ENCODE results near the gene TCERG1L.

The TCERG1L gene

GRCh38 chr10:131195558-131196159, 115.9 kb downstream of the TCERG1L start:
- no peak overlapping the region for H3K4me2 ChIP-seq (ENCODE audit: low read depth, low read length, poor library complexity, severe bottlenecking)

GRCh38 chr10:131195116-131195515, 116.4 kb downstream of the TCERG1L start:
- H3K4me1 ChIP-seq (ENCODE audit: insufficient read depth, low read length, poor library complexity, severe bottlenecking) = no peaks in the 10 kb centered on the region
- no peak overlapping the region for H3K4me2 ChIP-seq (ENCODE audit: low read depth, low read length, poor library complexity, severe bottlenecking)
- H4K20me1 ChIP-seq (ENCODE audit: insufficient read depth, low read length, poor library complexity, severe bottlenecking) = no peaks in the 10 kb centered on the region
- no peak overlapping the region for H3K4me3 ChIP-seq (ENCODE audit: low read length, poor library complexity, severe bottlenecking)
- no peaks in the 10 kb centered on the region for H3F3A ChIP-seq (ENCODE audit: low read depth)
- H3K27me3 ChIP-seq (ENCODE audit: insufficient read depth, low read length, poor library complexity, severe bottlenecking) = no peaks in the 10 kb centered on the region
- H3K79me2 ChIP-seq (ENCODE audit: insufficient read depth, low read length) = no peaks in the 10 kb centered on the region
- no peaks in the 10 kb centered on the region for H3K36me3 ChIP-seq (ENCODE audit: insufficient read depth, low read length)
- no peak overlapping the region for H3K9ac ChIP-seq (ENCODE audit: low read depth, low read length, poor library complexity, severe bottlenecking)
- H2AFZ ChIP-seq (ENCODE audit: low read length) = no peak overlapping the region
- H3K9me2 ChIP-seq (replicated peaks; ENCODE audit: low read depth, low read length) = no peaks in the 10 kb centered on the region
- H3K9me3 ChIP-seq (ENCODE audit: insufficient read depth, low read depth, low read length) = peaks cover 3% of the 10 kb centered on the region; the same call in 1 of the 2 replicates
- TF ChIP-seq EZH2phosphoT487 (IDR thresholded peaks at IDR 0.05; ENCODE audit: borderline replicate concordance) (no peak), CTCF (conservative IDR thresholded peaks at IDR 0.05; ENCODE audit: low read length) (no peak)

More at GRCh38 chr10:131195558-131196159, 115.9 kb downstream of the TCERG1L start:
- TF ChIP-seq EZH2phosphoT487 (IDR thresholded peaks at IDR 0.05; ENCODE audit: borderline replicate concordance) = no peak
- Histone ChIP-seq H3K4me3 (ENCODE audit: low read length, poor library complexity, severe bottlenecking) (no peak overlapping the region), H3K9me2 (replicated peaks; ENCODE audit: low read depth, low read length) (no peaks in the 10 kb centered on the region), H3K27me3 (ENCODE audit: insufficient read depth, low read length, poor library complexity, severe bottlenecking) (no peaks in the 10 kb centered on the region), H3K4me1 (ENCODE audit: insufficient read depth, low read length, poor library complexity, severe bottlenecking) (no peaks in the 10 kb centered on the region), H3K9me3 (ENCODE audit: insufficient read depth, low read depth, low read length) (peaks cover 3% of the 10 kb centered on the region; the same call in 1 of the 2 replicates), H2AFZ (ENCODE audit: low read length) (no peak overlapping the region), H3K36me3 (ENCODE audit: insufficient read depth, low read length) (no peaks in the 10 kb centered on the region), H4K20me1 (ENCODE audit: insufficient read depth, low read length, poor library complexity, severe bottlenecking) (no peaks in the 10 kb centered on the region), H3K79me2 (ENCODE audit: insufficient read depth, low read length) (no peaks in the 10 kb centered on the region), H3F3A (ENCODE audit: low read depth) (no peaks in the 10 kb centered on the region), H3K9ac (ENCODE audit: low read depth, low read length, poor library complexity, severe bottlenecking) (no peak overlapping the region)

- Histone ChIP-seq H3K9ac (ENCODE audit: low read depth, low read length, poor library complexity, severe bottlenecking) (no peak overlapping the region), H3K9me3 (ENCODE audit: insufficient read depth, low read depth, low read length) (peaks cover 3% of the 10 kb centered on the region; the same call in 1 of the 2 replicates), H3K4me1 (ENCODE audit: insufficient read depth, low read length, poor library complexity, severe bottlenecking) (no peaks in the 10 kb centered on the region), H3K4me2 (ENCODE audit: low read depth, low read length, poor library complexity, severe bottlenecking) (no peak overlapping the region), H3K4me3 (ENCODE audit: low read length, poor library complexity, severe bottlenecking) (no peak overlapping the region), H3F3A (ENCODE audit: low read depth) (no peaks in the 10 kb centered on the region), H3K27me3 (ENCODE audit: insufficient read depth, low read length, poor library complexity, severe bottlenecking) (no peaks in the 10 kb centered on the region), H3K9me2 (replicated peaks; ENCODE audit: low read depth, low read length) (no peaks in the 10 kb centered on the region), H2AFZ (ENCODE audit: low read length) (no peak overlapping the region), H3K79me2 (ENCODE audit: insufficient read depth, low read length) (no peaks in the 10 kb centered on the region), H4K20me1 (ENCODE audit: insufficient read depth, low read length, poor library complexity, severe bottlenecking) (no peaks in the 10 kb centered on the region), H3K36me3 (ENCODE audit: insufficient read depth, low read length) (no peaks in the 10 kb centered on the region)
- no peak for TF ChIP-seq CTCF (conservative IDR thresholded peaks at IDR 0.05; ENCODE audit: low read length)
- no peak for TF ChIP-seq EZH2phosphoT487 (IDR thresholded peaks at IDR 0.05; ENCODE audit: borderline replicate concordance)
Measured at GRCh38 chr10:131193923-131194322, 117.6 kb downstream of the TCERG1L start.

- H3K9ac ChIP-seq (ENCODE audit: low read depth, low read length, poor library complexity, severe bottlenecking) = no peak overlapping the region
- TF ChIP-seq CTCF (conservative IDR thresholded peaks at IDR 0.05; ENCODE audit: low read length) (no peak), EZH2phosphoT487 (IDR thresholded peaks at IDR 0.05; ENCODE audit: borderline replicate concordance) (no peak)
- no peak overlapping the region for H3K4me2 ChIP-seq (ENCODE audit: low read depth, low read length, poor library complexity, severe bottlenecking)
- H3K4me3 ChIP-seq (ENCODE audit: low read length, poor library complexity, severe bottlenecking) = no peak overlapping the region
- H2AFZ ChIP-seq (ENCODE audit: low read length) = no peak overlapping the region
- H4K20me1 ChIP-seq (ENCODE audit: insufficient read depth, low read length, poor library complexity, severe bottlenecking) = no peaks in the 10 kb centered on the region
- no peaks in the 10 kb centered on the region for H3F3A ChIP-seq (ENCODE audit: low read depth)
- no peaks in the 10 kb centered on the region for H3K27me3 ChIP-seq (ENCODE audit: insufficient read depth, low read length, poor library complexity, severe bottlenecking)
- no peaks in the 10 kb centered on the region for H3K36me3 ChIP-seq (ENCODE audit: insufficient read depth, low read length)
- H3K4me1 ChIP-seq (ENCODE audit: insufficient read depth, low read length, poor library complexity, severe bottlenecking) = no peaks in the 10 kb centered on the region
- no peaks in the 10 kb centered on the region for H3K9me2 ChIP-seq (replicated peaks; ENCODE audit: low read depth, low read length)
- H3K79me2 ChIP-seq (ENCODE audit: insufficient read depth, low read length) = no peaks in the 10 kb centered on the region
- H3K9me3 ChIP-seq (ENCODE audit: insufficient read depth, low read depth, low read length) = no peaks in the 10 kb centered on the region
Measured at GRCh38 chr10:131188494-131188893, 123.0 kb downstream of the TCERG1L start.
